GM04504 (cell line): ENCODE results near the gene GH1.

Source experiments
- DNase-seq: peaks from one replicate; pipeline ENCODE4 v3.0.0-alpha.2; 2012; ENCODE audit warnings: low read depth

GH1 gene

GRCh38 chr17:63944736-63945499 is 26.3 kb upstream of the GH1 start:
- no peak for DNase-seq

- no peak for DNase-seq
These were observed 25.1 kb upstream of the GH1 start for GRCh38 chr17:63943745-63944144.

- DNase-seq, result no peak
These were observed 23.8 kb upstream of the GH1 start for GRCh38 chr17:63942309-63942985.

- DNase-seq, result no peak
These were observed 23.1 kb upstream of the GH1 start for GRCh38 chr17:63941751-63942150.

- no peak for DNase-seq
These were observed 22.5 kb upstream of the GH1 start for GRCh38 chr17:63941162-63941561.

GRCh38 chr17:63940584-63940983 is 21.9 kb upstream of the GH1 start:
- DNase-seq, result no peak

GRCh38 chr17:63939884-63940283 is 21.2 kb upstream of the GH1 start:
- DNase-seq, result no peak

GRCh38 chr17:63939401-63939800 is 20.8 kb upstream of the GH1 start:
- DNase-seq, result no peak

GRCh38 chr17:63937920-63938319 is 19.3 kb upstream of the GH1 start:
- DNase-seq, result no peak

- DNase-seq, result no peak
These were observed 18.7 kb upstream of the GH1 start for GRCh38 chr17:63937319-63937718.

- no peak for DNase-seq
These were observed 15.8 kb upstream of the GH1 start for GRCh38 chr17:63934183-63935112.

- no peak for DNase-seq
These were observed 15.0 kb upstream of the GH1 start for GRCh38 chr17:63933598-63933997.

- no peak for DNase-seq
These were observed 14.1 kb upstream of the GH1 start for GRCh38 chr17:63932721-63933120.

GRCh38 chr17:63931981-63932561 is 13.4 kb upstream of the GH1 start, which contains the start of gene CD79B:
CD79B (minus strand) TSS chr17:63932331; CDS start chr17:63932261, 70 bp downstream.
- DNase-seq, result no peak

GRCh38 chr17:63930951-63931575 is 12.4 kb upstream of the GH1 start:
- DNase-seq, result no peak

- no peak for DNase-seq
These were observed 11.5 kb upstream of the GH1 start for GRCh38 chr17:63929860-63930766.

GRCh38 chr17:63928966-63929695 is 10.5 kb upstream of the GH1 start:
- DNase-seq, result no peak

- no peak for DNase-seq
These were observed 9.6 kb upstream of the GH1 start for GRCh38 chr17:63928172-63928666.

- DNase-seq, result no peak
These were observed 9.0 kb upstream of the GH1 start for GRCh38 chr17:63927464-63928171.
